WI38 (cell line): ENCODE data around the gene SQSTM1.
"Not testable (repeated sequence)": the region's sequence is repeated elsewhere in the genome, so short reads cannot be mapped to it uniquely, and the experiment has no call there.

Experiments
- H3K4me3 ChIP-seq: 2 replicates; pipeline ENCODE4 v1.5.1; 2011; ENCODE audit warnings: low read depth, mild to moderate bottlenecking, control low read depth, low read length
- TF ChIP-seq, protein P1 (sequence below): IDR thresholded peaks from 2 replicates; pipeline ENCODE4 v1.5.1; 2012; ENCODE audit warnings: low read depth, mild to moderate bottlenecking, control low read depth, low read length

Gene SQSTM1

DNA sequence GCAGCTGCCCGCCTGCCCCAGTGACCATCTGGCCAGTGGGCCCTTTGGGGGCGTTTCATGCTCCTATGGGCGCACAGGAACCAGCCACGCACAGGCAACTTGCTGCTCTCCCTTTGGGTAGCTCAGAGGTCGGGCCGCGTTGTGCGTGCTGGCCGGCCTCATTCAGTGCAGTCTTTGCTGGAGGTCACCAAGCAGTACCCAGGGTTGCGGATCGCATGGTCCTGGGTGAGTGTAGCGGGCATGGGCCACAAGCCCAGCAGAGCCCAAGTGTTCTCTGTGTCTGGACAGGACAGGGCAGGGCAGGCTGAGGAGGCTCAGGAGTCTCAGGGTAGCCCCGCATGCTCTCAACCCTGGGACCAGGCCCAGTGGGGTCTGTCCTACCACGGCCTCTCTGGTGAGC lies 47.8 kb downstream of the SQSTM1 start:
- H3K4me3 ChIP-seq: no peak overlapping the region
- TF ChIP-seq, protein P1, sequence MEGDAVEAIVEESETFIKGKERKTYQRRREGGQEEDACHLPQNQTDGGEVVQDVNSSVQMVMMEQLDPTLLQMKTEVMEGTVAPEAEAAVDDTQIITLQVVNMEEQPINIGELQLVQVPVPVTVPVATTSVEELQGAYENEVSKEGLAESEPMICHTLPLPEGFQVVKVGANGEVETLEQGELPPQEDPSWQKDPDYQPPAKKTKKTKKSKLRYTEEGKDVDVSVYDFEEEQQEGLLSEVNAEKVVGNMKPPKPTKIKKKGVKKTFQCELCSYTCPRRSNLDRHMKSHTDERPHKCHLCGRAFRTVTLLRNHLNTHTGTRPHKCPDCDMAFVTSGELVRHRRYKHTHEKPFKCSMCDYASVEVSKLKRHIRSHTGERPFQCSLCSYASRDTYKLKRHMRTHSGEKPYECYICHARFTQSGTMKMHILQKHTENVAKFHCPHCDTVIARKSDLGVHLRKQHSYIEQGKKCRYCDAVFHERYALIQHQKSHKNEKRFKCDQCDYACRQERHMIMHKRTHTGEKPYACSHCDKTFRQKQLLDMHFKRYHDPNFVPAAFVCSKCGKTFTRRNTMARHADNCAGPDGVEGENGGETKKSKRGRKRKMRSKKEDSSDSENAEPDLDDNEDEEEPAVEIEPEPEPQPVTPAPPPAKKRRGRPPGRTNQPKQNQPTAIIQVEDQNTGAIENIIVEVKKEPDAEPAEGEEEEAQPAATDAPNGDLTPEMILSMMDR: no peak

DNA sequence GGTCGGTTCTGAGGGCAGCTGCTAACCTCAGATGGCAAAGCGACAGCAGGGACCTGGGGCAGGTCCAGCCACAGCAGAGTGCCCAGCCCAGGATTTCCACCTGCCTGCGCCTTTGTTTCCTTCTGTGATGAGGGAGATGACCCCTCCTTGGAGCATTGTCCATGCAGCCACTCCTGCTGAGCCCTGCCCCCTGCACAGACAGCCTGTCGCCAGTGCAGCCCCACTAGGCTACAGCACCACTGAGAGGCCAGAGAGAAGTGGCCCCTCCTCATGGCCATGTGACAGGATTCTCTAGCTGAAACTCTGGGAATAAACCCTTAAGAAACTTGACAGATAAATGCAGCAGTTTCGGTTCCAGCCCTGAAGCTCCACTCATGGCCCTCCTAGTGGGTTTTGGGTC lies 48.4 kb downstream of the SQSTM1 start:
- TF ChIP-seq, protein P1: no peak
- H3K4me3 ChIP-seq: no peak overlapping the region

DNA sequence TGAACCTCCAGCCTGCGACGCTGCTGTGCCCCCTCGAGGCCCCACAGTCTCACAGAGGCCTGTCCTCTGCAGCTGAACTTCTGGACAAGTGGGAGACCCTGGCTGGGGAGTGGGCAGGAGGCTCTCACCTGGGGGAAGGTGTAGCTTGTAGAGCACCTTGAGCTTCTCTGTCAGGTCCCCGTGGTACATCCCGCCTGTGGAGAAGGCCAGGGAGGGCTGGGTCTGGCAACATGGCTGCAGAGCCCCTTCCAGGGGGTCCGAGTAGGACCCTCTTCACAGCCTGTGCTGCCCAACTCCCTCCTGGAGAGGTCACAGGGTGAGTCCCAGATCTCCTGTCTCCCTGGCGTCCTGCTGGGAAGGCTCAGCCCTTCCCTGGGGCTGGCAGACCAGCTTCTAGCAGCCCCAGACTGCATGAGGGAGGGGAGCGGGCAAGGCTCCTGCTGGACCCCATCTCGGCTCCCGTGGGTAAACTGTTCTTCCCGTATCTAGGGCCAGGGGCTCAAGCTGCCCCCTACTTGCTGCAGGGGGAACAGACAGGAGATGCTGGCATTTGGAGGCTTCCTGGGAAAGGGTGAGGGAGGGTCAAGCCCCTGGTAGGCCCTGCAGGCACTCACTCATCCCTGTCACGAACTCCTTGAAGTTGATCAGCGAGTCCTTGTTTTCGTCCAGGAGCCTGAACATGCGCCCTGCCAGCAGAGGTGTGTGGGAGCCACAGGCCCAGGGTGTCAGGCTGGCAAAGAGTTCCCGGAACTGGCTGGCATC lies 49.1 kb downstream of the SQSTM1 start:
- TF ChIP-seq, protein P1: no peak

DNA sequence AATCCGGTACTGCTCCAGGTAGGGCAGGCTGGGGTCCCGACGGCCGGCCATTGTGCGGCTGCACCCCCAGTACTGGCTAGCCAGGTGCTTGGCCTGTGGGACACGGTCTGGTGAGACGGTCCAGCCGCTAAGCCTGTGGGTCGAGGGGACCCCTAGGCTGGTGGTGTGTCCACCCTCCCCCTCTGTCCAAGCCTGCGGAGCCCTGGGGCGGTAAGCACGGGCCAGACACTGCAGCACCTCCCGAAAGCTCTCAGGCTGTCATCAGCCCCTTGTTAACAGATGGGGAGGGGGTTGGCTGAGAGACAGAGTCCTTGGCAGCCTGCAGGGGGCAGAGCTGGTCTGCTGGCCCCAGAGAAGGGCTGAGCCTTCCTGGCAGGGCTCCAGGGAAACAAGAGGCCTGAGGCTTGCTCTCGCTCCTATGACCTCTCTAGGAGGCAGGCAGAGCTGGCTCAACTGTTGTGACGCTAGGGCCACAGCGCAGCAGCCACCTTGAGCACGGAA lies 49.7 kb downstream of the SQSTM1 start:
- H3K4me3 ChIP-seq: no peak overlapping the region
- TF ChIP-seq, protein P1: peak; percentile 17; the same call in 1 of the 2 replicates

More for the DNA sequence above, 49.1 kb downstream of the SQSTM1 start:
- H3K4me3 ChIP-seq: no peak overlapping the region

DNA sequence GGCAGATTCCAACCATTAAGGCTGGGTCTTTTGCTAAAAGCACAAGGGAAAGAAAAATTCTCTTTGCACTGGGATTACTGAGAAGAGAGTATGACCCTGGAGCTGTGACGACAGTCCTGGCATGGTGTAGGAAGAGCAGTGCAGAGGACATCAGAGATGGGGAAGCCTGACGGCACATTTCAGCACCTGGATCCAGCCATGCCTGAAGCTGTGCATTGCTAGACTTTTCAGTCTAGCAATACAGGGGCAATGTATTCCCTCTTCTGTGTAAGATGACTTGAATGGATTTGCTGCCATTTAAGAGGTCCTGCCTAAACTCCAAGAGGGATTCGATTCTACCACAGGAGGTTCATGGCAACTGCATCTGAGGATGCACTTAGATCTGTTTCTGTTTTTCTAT lies 50.2 kb downstream of the SQSTM1 start:
- TF ChIP-seq, protein P1: no peak
- no peak overlapping the region for H3K4me3 ChIP-seq

DNA sequence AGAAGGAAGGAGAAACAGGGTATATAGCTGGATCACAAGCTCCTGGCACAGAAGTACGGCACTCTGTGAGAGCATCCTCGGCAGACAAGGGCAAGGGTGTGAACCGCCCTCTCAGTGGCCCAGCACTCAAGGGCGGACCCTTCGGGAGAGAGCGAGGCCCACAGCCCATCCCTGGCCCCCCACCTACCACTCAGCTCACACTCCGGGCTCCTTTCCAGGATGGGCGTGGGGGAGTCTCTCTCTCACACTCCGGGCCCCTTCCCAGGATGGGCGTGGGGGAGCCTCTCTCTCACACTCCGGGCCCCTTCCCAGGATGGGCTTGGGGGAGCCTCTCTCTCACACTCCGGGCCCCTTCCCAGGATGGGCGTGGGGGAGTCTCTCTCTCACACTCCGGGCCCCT lies 50.8 kb downstream of the SQSTM1 start:
- H3K4me3 ChIP-seq: not testable (repeated sequence)

DNA sequence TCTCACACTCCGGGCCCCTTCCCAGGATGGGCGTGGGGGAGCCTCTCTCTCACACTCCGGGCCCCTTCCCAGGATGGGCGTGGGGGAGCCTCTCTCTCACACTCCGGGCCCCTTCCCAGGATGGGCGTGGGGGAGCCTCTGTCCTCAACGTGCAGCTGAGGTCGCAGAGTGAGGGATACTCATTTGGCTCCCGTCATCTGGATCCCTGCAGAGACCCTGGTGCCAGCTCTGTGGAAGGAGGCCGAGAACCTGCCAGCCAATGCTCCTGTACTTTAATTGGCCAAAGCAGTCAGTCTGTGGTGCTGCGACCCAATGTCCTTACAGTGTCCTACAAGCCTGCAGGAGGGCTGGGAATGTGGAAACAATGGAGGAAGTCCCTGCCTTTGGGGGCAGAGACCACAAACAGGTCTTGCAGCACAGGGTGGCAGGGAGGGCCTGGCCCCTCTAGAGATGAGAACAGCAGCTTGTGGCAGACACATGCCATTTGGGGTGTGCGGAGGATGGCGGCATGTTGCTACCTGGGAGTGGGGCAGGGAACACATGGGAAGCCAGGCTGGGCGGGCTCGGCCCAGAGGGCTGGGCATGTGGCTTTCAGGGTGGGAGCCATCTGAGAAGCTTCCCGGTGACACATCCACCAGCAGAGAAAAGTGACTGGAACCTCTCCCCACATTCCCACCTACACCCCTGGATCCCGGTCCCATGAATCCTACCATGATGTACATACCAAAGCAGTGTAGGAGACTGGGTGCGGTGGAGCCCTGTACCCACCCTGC lies 51.5 kb downstream of the SQSTM1 start:
- H3K4me3 ChIP-seq: no peak overlapping the region
- TF ChIP-seq, protein P1: no peak
